ENCODE measurements around the gene NMNAT1.
"Not testable (repeated sequence)": the region's sequence is repeated elsewhere in the genome, so short reads cannot be mapped to it uniquely, and the experiment has no call there.

Gene NMNAT1

DNA sequence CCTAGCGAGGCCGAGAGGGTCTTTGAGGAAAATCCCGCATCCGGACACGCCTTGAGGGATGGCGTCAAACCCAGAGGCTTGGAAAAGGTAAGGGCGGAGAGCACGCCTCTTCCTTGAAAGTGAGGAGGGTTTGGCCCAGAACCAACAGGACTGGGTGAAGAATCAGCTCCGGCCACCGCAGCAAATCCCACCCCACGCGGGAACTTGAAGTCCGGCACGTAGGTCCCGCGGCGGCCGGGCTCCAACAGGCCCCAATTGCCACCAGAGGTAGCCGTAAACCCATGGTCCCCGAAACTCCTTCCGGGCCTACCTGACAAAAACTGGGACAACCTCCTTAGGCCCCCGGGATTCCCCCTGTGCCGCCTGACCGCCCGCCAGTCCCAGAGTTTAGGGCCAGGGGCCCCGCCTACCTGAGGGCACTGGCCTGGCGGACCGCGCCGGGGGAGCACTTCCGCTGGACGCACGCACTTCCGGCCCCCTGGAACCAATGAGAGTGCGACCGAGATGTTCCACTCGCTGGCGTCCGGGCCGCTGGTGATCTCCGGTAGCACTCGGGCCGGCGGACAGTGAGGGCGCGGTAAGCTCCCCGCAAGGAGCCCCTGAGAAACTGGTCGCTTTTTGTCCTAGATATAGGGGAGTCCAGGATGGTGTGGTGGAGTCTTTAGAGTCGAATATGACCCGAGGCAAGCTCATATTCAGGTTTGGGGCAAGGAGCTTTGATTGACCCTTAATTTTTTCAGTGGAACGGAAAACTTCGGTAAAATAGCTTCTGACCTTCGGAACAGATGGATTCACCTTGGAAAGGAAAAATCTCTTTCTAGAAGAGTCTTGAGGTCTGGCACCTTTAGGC is at the start of gene NMNAT1, which contains the start of gene LZIC:
TSS of gene NMNAT1 (plus strand) at position 537 of the 850 bp plus-strand sequence. CDS start 28,599 bp downstream, outside the sequence.
TSS of gene LZIC (minus strand) at position 453 of the 850 bp plus-strand sequence. CDS start 6,772 bp downstream, outside the sequence.
- DNase-seq = peak; percentile 98

DNA sequence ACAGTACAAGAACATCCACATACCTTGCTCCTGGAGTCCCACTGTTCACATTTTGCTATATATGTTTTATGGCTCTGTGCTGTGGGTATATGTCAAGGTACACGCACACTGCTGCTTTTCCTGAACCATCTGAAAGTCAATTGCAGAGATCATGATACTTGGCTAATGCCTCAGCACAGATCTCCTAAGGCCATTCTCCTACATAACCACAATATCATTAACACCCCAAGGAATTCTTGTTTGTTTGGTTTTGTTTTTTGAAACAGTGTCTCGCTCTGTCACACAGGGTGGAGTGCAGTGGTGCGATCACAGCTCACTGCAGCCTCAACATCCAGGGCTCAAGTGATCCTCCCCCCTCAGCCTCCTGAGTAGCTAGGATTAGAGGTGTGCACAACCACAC is 49.2 kb upstream of the NMNAT1 start:
- no peak for DNase-seq

DNA sequence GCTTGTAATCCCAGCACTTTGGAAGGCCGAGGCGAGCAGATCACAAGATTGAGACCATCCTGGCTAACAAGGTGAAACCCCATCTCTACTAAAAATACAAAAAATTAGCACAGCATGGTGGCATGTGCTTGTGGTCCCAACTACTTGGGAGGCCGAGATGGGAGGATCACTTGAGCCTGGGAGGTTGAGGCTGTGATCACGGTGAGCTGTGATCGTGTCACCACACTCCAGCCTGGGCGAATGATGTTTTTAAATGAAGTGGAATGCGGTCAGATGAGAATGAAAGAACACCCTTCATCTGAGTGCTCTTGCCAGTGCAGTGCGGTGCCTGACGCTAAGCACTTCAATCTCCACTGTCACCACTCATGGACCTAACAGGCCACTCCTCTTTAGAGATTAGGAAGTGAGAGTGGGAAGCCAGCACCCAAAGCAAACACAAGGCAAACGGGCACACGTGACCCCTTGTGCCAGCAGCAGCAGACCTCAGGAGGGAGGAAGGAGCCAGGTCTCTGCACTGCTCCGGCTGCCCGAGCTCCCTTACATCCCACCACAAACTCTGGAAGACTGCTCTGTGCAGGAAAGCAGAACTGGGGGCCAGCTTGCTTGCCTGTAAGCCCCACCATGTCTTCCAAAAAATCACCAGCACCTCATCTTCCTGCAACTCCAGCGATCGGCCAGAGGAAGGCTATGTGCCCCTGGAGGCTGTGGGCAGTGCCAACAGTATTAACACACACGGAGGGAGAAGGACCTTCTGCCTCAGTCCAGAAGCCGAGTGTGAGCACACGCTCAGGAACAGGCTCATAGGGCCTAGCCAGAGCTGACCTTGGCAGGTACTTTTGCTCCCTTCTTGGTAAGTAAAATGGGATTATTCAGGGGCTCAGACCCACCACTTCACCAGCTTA is 42.9 kb upstream of the NMNAT1 start:
- DNase-seq = peak; percentile 87

DNA sequence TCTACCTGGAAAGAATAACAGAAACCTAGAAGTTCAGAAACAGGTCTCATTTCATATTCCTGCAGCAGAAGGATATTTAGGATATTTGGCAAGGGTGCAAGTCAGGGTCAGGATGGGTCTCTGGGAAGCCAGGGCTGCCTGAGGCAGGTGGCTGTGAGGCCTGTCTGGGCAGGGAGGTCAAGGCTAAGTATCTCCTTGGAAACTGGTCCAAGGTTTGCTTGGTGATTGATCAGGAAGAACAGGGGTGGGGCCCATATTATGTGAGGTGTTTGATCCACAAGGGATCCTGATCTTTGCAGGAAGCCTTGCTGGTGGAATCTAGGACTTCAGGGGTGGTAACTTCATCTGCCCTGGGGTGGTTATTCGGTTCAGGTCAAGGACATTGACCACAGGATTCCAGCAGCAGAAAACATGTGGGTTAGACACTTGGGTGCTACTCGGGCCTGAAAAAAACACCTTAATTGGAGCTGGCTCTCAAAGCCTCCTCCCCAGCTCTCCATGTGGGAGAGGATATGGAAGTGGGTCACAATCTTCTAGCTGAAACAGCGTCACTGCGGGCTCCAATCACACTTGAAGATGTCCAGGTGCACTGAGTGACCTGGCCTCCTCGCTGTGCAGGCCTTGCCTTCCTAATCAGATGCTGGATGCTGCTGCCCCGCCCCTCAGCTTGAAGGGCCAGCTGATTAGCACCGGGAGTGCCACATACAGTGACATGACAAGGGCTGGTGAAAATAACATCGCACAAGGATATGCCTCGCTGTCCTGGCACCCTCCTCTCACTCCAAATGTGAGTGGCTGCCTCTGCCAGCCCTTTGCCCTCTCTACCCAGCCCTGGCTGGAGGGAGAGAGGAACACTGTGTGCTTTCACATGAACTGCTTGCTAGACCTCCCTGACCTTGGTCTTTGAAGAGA is 41.9 kb upstream of the NMNAT1 start:
- DNase-seq = no peak

DNA sequence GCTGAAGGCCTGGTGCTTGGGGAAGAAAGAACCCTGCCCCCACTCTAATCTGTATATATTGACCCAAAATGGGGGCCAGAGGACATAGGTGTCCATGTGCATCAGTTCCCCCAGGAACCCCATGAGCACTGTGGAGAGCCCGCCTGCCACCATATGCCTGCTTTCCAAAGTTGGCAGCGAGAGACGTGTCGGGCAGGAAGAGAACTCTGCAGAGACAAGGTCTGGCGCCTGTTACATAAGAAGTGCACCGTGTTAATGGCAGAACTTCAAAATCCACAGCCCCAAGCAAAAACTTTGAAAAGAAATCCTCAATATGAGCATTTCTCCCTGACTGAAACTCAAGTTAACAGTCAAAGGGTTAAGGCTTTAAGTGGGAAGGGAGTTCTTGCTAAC is 41.2 kb upstream of the NMNAT1 start:
- no peak for DNase-seq

DNA sequence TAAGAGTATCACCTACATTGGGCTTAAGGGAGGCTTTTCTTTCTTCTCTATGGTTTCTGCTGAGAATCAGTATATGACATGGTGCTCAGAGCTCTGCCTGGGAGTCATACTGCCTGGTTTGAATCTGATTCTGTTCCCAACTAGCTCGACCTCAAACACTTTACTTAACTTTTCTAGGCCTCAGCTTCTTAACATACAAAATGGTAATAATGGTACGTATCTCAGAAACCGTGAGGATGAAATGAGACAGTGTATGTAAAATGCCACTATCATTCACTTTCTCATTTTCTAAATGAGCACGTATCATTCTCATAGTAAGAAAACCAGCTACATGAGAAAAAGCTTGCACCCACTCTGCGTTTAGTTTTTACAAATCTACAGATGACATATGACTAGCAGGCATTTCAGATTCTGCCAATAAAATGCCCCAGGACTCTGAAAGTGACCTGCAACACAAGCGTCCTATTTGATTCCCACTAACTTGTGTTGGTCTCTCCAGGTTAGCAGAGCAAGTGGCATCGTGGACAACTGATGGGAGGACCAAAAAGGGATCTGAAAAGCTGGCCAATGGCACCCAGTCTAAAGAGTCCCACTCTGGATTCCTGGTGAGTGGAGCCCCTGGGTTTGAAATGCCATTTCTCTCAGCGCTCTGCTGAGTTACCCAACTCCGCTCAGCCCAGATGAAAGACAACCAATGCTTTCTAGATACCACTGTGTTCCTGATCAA is 39.3 kb upstream of the NMNAT1 start:
- DNase-seq = no peak

DNA sequence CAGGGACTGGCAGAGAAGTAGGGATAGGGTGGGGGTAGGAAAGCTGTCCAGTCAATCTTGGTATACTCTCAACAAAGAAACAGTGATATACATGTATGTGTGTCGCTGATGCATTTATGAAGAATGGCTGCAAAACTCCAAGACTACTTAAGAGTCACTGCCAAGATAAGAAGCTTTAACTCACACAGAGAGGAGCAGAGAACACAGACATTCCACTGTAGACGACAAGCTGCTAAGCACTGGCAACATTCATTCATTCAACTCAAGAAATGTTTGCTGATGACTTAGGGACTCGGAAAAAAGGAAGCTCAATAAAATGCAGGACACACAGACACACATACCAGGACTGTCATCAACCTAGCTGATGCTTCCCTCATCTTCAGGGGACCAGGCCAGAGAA is 38.7 kb upstream of the NMNAT1 start:
- DNase-seq = no peak

DNA sequence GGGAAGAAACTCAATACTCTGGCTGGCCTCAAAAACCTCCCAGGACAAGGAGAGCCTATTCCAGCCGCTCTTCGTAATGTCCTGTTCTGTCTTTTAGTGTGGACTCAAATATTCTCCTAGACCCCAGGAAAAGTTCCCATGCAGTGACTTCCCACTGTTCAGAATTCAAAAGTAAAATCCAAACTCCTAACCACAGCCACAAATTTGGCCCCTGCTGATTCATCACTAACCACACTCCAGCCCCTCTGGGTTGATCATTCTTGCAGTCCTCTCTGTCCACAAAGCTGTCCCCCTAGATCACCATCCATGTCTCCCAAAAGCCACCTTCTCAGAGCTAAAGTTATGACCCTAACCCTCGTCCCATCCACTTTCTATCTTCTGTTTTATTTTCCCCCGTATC is 38.3 kb upstream of the NMNAT1 start:
- no peak for DNase-seq

DNA sequence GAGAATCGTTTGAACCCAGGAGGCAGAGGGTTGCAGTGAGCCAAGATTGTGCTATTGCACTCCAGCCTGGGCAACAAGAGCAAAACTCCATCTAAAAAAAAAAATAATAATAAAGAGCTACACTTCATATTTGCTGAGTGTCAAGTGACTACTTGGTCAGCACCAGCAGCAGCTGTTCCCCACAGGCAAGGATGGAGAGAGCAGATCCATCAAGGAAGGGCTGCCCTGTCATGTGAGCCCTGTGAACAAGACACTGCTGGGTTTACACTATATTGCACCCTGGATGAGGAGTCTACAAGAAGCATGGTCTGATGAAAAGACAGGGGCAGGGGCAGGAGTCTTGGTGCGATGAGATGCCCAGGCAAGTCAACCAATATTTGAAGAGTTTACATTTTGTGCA is 36.8 kb upstream of the NMNAT1 start:
- no peak for DNase-seq

DNA sequence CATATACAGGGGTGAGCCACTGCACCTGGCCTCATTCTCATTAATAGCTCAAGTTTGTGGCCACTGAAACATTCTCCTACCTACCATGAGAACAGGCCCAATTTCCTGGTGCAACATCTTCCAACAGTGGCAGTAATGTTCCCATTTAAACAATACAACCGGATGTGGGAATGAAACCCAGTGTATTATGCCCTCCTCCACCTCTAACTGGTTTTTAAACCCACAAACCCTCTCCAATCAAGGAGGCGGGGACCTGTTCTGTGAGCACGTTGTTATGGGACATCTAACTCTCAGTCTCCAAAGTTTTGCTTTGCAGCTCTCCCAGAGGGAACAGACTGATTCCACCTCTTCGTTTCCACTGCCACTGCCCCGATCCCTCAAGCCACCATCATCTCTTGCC is 35.8 kb upstream of the NMNAT1 start:
- no peak for DNase-seq

DNA sequence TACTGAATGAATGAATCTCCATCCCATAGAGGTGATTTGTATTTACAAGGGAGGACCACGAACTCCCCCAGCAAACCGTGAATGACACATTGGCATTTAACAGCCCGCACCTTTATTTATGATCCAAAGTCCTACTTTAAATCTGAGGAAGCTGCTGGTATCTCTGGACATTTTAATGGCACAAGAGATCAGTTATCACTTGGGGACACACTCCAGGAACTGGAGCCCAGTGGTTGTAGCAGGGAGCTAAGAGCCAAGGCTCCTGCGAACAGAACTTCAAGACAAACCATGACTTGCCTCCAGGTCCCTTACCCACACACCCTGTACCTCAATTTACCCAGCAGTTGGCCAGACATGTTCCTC is 34.4 kb upstream of the NMNAT1 start:
- DNase-seq = no peak

DNA sequence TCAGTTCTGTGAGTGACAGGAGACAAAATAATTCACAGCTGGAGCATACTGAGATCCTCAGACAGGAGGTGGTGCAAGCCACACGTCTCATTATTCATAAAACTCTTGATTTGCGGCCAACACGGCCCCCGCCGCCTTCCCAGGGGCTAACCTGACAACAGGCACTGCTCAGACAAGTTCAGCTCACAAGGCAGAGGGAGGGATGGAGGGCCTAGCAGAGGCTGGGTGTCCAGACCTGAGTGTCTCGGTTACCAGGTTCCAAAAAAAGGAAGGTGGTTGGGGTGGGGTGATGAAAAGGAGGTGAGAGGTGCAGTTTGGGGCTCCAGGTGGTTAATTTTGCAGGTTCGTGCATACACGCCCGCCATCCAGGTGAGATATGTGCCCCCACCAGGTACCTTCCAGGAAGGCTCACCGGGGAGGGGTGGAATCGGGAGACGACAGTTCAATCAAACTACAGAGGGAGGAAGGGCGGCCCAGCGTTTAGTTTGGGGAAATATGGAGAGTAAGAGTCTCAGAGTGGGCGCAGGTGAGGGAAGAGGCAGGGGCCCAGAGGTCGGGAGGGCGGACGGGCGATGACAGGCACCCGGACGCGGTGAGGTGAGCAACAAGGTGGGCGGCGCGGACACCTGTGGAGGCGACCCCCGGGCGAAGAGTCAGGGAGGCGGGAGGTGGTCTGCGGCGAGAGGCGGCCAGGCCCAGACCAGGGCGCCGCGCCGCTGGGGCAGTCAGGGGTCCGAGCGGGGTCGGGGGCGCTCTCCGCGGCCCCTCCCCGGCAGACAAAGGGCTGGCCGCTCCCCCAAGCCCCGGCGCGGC is 33.8 kb upstream of the NMNAT1 start:
- DNase-seq = peak; percentile 42

DNA sequence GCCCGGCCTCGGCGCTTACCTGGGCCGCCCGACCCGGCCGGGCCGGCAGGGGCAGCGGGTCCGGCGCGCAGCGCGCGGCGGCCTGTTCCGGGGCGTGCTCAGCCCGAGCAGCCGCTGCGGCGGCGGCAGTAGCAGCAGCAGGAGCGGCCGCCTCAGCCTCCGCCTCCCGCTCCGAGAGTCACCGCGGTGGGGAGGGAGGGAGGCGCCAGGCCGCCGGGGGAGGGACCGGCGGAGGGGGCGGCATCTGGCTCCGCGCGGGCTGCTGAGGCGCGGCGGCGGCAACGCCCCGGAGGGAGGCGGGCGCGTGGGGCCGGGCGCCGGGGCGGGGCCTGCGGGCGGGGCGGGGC is 33.2 kb upstream of the NMNAT1 start, which contains the start of gene CTNNBIP1:
TSS of gene CTNNBIP1 (minus strand) at position 194 of the 347 bp plus-strand sequence. CDS start 38,205 bp downstream, outside the sequence.
- DNase-seq = no peak

DNA sequence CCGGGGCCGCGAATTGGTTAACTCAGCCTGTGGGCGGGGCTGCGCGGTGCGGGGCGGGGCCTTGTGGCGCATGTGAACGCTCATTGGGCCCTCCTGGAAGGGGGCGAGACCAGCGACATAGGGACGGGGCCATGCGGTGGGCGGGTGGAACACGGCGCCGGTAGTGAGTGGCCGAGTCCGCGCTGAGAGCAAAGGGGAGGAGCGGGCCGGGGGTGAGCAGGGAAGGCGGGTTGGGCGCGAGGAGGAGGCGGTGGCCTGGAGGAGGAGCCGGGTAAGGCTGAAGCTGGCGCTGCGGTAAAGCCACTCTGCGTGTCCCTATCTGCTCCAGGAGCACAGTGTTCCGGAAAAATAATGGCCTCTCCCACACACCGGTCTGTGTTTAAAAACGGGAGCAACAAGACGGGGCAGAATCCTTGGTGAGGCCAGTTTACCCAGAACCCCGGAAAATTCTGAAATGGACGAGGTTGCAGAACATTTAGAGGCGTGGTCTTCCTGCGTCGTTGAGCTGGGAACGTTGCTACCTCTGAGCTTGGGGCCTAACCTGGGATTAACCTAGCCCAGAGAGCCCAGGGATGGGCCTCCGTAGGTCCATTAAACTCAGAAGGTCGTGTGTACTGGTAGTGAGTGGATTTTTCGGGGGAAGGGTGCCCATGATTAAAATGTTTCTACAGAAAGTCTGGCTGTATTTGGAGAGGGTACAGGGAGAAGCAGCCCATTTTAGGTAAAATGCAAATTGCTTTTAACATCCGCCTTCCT is 32.7 kb upstream of the NMNAT1 start:
- DNase-seq = peak; percentile 100

DNA sequence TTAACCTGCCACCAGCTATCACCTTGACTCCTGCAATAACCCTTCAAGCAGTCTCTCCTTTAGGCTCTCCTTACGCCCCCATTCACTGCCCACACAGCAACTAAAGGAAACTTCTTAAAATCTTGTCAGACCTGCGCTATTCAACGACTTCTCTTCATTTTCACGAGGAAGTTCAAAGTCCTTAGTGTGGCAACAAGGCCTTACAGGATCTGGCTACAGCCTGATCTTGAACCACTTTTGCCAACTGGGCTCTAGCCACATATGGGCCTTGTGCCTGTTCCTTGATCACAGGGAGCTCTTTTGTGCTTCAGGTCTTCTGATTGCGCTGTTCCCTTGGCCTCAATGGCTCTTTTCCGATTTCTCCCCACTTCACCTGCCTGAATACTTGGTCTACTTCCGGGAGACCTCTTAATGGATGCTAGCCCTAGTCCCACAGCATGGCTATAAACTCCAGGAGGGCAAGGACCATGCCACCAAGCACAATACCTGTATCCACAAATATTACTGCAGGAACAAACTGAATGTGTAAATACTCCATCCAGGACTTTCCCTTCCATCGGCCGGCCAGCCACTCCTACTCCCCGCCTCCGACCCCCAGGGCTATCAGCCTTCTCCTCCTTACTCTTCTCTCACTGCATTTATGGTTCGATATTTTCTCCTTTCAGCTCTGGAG is 30.9 kb upstream of the NMNAT1 start:
- no peak for DNase-seq

DNA sequence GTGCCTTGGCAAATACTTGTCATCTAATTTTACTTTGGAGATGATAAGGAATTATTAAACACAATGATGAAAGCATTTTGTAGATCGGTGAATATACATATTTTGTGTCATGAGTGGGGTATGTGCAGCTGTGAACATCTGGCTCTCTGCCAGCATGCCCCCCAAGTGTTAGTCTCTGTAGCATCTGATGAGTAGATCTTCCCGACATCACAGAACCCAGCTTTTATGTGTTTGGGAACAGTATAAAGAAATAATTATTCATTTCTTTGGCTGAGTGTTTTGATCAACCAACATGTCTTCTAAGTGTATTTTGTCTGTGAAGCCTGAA is 28.7 kb upstream of the NMNAT1 start:
- no peak for DNase-seq

DNA sequence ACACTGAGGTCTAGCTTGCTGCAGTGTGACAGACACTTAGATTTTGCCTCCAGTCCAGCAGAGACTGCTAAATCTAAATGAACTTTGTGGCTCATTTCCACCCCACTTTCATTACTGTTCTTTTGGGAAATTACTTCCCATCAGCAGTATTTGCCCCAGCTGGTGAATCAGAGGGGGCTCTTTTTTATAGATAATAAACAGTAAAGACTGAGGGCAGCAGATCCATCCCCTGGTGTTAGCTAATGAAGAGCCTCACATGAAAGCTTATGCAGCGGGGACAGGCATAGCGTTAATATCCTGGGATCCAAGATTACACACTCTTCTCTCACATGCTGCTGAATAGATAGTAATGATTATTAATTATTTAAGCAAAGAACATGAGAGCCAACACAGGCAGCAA is 26.8 kb upstream of the NMNAT1 start:
- DNase-seq = no peak

DNA sequence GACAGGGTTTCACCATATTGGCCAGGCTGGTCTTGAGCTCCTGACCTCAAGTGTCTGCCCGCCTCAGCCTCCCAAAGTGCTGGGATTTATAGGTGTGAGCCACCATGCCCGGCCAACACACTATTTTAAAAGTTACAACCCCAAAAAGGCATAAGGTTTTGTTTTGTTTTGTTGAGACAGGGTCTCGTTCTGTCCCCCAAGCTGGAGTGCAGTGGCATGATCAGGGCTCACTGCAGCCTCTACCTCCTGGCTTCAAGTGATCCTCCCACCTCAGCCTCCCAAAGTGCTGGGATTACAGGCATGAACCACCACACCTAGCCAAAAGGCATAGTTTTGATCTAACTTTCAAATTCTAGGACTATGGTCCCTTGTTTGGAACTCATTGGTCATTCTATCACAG is 25.8 kb upstream of the NMNAT1 start:
- not testable (repeated sequence) for DNase-seq

DNA sequence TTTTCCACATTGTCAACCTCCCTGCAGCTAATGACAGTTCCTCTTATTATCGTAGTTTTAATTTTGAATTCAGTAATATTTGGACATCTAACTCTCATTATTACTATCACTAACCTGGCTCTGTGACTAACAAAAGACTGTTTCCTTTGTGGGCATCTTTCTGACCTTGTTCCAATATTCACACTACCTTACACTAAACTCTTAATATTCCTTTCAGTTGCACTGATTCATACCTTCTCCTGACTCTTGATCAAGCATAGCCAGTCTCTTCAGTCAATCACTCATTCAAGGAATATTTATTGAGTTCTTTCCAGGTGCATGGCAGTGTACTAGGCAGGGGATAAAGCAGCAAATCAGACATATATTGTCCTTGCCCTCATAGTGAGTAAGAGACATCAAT is 25.4 kb upstream of the NMNAT1 start:
- DNase-seq = no peak

DNA sequence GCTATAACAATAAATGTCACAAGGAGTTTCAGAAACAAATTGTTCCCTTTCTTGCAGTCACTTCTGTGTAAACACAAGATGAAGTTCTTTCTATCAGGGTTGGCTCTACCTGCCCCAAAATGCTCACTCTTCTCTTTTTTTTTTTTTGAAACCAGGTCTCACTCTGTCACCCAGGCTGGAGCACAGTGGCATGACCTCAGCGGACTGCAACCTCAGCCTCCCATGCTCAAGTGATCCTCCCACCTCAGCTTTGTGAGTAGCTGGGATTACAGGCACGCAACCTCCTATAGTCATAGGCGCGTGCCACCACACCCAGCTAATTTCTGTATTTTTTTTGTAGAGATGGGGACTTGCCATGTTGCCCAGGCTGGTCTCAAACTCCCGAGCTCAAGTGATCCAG is 22.7 kb upstream of the NMNAT1 start:
- no peak for DNase-seq
